Measurements from ENCODE around the gene C10orf90.

- no peak for TF ChIP-seq ZNF433 (tag by site-specific recombination; IDR thresholded peaks at IDR 0.05; ENCODE audit: low read depth)
- TF ChIP-seq ZNF175 (tag by site-specific recombination; IDR thresholded peaks at IDR 0.05), result no peak
Observed at GRCh38 chr10:126686719-126687118, 16.2 kb upstream of the C10orf90 start.

All from HEK293 (cell line).